ENCODE measurements around the gene TNRC6C.

DNA sequence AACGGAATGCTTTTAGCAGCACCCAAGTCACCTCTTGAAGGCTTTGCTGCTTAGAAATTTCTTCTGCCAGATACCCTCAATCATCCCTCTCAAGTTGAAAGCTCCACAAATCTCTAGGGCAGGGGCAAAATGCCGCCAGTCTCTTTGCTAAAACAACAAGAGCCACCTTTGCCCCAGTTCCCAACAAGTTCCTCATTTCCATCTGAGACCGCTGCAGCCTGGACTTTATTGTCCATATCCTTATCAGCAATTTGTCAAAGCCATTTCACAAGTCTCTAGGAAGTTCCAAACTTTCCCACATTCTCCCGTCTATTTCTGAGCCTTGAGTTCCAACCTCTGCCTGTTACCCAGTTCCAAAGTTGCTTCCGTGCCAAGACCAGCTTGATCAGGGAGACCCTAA is 142.6 kb downstream of the TNRC6C start:
- TF ChIP-seq, protein P1, sequence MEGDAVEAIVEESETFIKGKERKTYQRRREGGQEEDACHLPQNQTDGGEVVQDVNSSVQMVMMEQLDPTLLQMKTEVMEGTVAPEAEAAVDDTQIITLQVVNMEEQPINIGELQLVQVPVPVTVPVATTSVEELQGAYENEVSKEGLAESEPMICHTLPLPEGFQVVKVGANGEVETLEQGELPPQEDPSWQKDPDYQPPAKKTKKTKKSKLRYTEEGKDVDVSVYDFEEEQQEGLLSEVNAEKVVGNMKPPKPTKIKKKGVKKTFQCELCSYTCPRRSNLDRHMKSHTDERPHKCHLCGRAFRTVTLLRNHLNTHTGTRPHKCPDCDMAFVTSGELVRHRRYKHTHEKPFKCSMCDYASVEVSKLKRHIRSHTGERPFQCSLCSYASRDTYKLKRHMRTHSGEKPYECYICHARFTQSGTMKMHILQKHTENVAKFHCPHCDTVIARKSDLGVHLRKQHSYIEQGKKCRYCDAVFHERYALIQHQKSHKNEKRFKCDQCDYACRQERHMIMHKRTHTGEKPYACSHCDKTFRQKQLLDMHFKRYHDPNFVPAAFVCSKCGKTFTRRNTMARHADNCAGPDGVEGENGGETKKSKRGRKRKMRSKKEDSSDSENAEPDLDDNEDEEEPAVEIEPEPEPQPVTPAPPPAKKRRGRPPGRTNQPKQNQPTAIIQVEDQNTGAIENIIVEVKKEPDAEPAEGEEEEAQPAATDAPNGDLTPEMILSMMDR (IDR thresholded peaks at IDR 0.05): no peak
- no peak for TF ChIP-seq POLR2A (IDR thresholded peaks at IDR 0.05)
- no peak for TF ChIP-seq EP300 (IDR thresholded peaks at IDR 0.05)
- no peak for TF ChIP-seq POLR2AphosphoS5 (IDR thresholded peaks at IDR 0.05)
